ENCODE measurements around the gene ELAC2. TPM values are rescaled to one million over a fixed set of nuclear protein-coding genes. Genes with fewer than 3 reads are reported as not detected.

The ELAC2 gene
- total RNA-seq, 2 donors from 2014 or later = 42.9 to 59.7 TPM

DNA sequence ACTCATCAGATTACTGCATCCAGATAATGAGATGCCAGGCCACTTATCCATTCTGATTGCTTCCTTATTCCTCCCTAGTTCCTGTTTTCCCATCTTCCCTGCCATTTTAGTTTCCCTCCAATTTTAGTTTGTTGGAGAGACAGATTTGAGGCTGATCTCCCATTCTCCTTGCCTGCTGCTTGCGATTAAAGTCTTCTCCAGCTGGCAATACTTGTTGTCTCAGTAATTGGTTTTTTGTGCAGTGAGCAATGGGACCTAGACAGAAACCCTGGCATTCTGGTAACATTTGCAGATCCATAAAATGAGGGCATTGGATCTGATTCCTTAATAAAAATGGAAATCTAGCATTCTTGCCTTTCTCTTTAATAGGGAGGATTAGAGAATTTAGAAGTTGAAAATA, 17.6 kb upstream of the ELAC2 start:
- no peak for TF ChIP-seq CTCF (IDR thresholded peaks at IDR 0.05)
- intact Hi-C loops (cut with DNase I) = no loop called here
- H3K27me3 ChIP-seq = no peaks in the 10 kb centered on the region

DNA sequence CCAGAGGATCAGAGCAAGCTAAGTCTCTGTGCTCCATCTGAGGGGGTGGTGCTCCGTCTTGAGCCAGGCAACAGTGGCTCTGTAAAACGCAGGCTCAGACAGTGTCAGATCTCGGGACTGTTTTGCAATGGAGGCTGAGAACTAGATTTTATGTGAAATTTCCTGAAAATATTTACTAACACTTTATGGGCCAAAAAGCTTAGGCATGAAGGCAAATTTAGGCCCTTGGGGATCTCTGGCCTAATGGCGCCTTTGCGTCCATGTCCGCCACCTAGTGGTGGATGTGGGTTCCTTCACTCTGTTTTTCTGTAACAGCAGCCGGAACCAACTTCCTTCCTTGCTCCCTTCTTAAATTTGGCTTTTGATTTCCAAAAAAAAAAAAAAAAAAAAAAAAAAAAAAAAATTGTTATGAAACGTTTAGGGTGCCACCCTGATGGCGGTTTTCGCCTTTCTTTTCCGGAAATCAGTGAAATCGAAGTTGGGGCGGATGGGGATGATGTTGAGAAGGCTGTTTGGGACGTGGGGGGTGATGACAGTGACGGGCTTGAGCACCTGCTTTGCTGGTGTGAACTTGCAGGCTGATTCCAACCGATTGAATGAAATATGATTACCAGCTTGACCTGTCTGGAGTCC, 14.0 kb upstream of the ELAC2 start:
- H3K9ac ChIP-seq (ENCODE audit: low read depth in 2 of 2, low read length in 2 of 2) = no peak overlapping the region
- peak; percentile 47 for DNase-seq
- H3K4me3 ChIP-seq = no peak overlapping the region
- H3K9me3 ChIP-seq = no peaks in the 10 kb centered on the region
- H3K27me3 ChIP-seq = no peaks in the 10 kb centered on the region
- H3K27ac ChIP-seq = no peak overlapping the region
- no peaks in the 10 kb centered on the region for H3K36me3 ChIP-seq
- H3K4me1 ChIP-seq = no peaks in the 10 kb centered on the region
- peak; percentile 76 for TF ChIP-seq CTCF (IDR thresholded peaks at IDR 0.05)
- intact Hi-C loops (cut with DNase I) = no loop called here

More for the DNA sequence above, 17.6 kb upstream of the ELAC2 start:
- no peak for DNase-seq
- Histone ChIP-seq H3K27ac (no peak overlapping the region), H3K4me3 (no peak overlapping the region), H3K36me3 (no peaks in the 10 kb centered on the region), H3K9me3 (no peaks in the 10 kb centered on the region), H3K4me1 (no peaks in the 10 kb centered on the region), H3K9ac (ENCODE audit: low read depth in 2 of 2, low read length in 2 of 2) (no peak overlapping the region)

- intact Hi-C loops (cut with DNase I) = no loop called here
- H3K9ac ChIP-seq (ENCODE audit: low read depth in 2 of 2, low read length in 2 of 2) = no peak overlapping the region
- DNase-seq = peak; percentile 47
- no peak overlapping the region for H3K27ac ChIP-seq
- no peaks in the 10 kb centered on the region for H3K4me1 ChIP-seq
- H3K4me3 ChIP-seq = no peak overlapping the region
- H3K9me3 ChIP-seq = no peaks in the 10 kb centered on the region
- no peaks in the 10 kb centered on the region for H3K27me3 ChIP-seq
- TF ChIP-seq CTCF (IDR thresholded peaks at IDR 0.05) = peak; percentile 84
- H3K36me3 ChIP-seq = no peaks in the 10 kb centered on the region
These were observed 12.9 kb upstream of the ELAC2 start for GRCh38 chr17:13030459-13031300.

- H3K27ac ChIP-seq = no peak overlapping the region
- H3K4me1 ChIP-seq = no peaks in the 10 kb centered on the region
- no peaks in the 10 kb centered on the region for H3K36me3 ChIP-seq
- H3K9me3 ChIP-seq = no peaks in the 10 kb centered on the region
- no peak for TF ChIP-seq CTCF (IDR thresholded peaks at IDR 0.05)
- intact Hi-C loops (cut with DNase I) = no loop called here
- DNase-seq = no peak
- H3K4me3 ChIP-seq = no peak overlapping the region
- H3K27me3 ChIP-seq = no peaks in the 10 kb centered on the region
- no peak overlapping the region for H3K9ac ChIP-seq (ENCODE audit: low read depth in 2 of 2, low read length in 2 of 2)
These were observed 12.2 kb upstream of the ELAC2 start for GRCh38 chr17:13030056-13030455.

- H3K4me3 ChIP-seq = no peak overlapping the region
- no peak for DNase-seq
- no peaks in the 10 kb centered on the region for H3K27me3 ChIP-seq
- no peak overlapping the region for H3K9ac ChIP-seq (ENCODE audit: low read depth in 2 of 2, low read length in 2 of 2)
- TF ChIP-seq CTCF (IDR thresholded peaks at IDR 0.05) = no peak
- no peak overlapping the region for H3K27ac ChIP-seq
- intact Hi-C loops (cut with DNase I) = no loop called here
- H3K4me1 ChIP-seq = no peaks in the 10 kb centered on the region
- no peaks in the 10 kb centered on the region for H3K36me3 ChIP-seq
- H3K9me3 ChIP-seq = no peaks in the 10 kb centered on the region
These were observed 11.5 kb upstream of the ELAC2 start for GRCh38 chr17:13029340-13029739.

Data from colonic mucosa (tissue), 4 donors.